Esophagus mucosa (tissue), 1 donor: ENCODE data around the gene ETNPPL. TPM values are rescaled to one million over a fixed set of nuclear protein-coding genes. Genes with fewer than 3 reads are reported as not detected.

Experiments used
- ATAC-seq: fragments of 200-7000 bp; cut with Tn5 transposase; one replicate; pipeline ENCODE4 v1.9.1; 2020
- total RNA-seq: library from RNA; stranded (reverse); gene quantifications from one replicate; pipeline ENCODE4 v1.2.4, GENCODE V29; 2023
- donor health status: DM: yes; HTN: yes; CAD: no.

ETNPPL gene
- total RNA-seq, 1 donor from 2014 or later = not detected

DNA sequence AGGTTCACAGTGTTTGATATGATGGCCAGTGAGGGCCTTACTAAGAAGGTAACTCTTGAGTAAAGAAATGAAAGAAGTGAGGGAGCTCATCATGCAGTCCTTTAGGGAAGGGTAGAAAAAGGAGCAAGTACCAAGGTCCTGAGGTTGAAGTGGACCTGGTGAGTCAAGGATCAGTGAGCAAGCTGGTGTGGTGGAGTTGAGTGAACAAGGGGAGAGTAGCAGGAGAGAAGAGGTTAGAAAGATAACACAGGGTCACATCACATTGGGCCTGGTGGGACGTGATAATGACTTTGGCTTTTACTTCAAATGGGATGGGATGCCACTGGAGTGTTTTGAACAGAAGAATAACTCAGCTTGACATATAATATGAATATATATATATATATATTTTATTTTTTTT, 67.8 kb downstream of the ETNPPL start:
- no peak for ATAC-seq

DNA sequence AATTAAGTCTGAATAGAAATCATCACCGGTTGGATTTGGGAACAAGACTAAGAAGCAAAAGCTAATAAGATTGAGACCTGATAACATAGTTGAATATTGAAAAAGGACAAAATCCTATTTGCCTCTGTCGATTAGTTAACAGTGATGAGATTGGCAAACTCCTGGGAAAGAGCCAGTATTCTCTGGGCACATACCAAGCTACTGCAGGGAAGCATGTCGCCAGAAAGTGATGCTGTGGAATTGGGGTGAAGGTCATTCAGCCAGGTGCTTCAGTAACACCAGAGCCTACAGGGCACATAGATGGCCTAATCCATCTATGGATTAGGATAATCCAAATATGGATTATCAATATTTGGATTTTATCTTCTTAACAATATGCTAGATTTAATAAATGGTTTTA, 68.4 kb downstream of the ETNPPL start:
- ATAC-seq = no peak

- no peak for ATAC-seq
Observed at GRCh38 chr4:108693819-108694218, 69.0 kb downstream of the ETNPPL start.

DNA sequence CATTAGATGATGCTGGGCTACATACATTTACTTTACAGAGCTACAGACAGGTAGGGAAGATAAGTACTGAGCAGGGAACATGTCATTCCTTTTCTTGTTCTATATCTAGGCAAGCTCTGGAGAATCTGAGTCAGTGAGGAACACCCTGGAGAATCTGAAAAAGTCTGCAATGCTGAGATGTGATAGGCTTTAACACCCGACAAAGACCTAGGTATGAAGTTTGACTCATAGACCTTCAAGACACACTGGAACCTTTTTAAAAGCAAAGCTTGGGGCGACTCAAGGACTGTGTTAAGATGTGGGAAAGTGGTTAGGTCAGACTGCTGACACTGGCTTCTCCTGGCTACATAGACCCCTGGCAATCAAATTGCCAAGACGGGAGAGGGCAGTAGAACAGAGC, 69.6 kb downstream of the ETNPPL start:
- ATAC-seq = no peak

Other genes with a start within 250 kb of the ETNPPL start
- 1,021 TPM for gene RPL34, start 142.5 kb downstream of the ETNPPL start, total RNA-seq
- gene OSTC, start 112.5 kb downstream of the ETNPPL start, total RNA-seq = 60.2 TPM